Measurements from ENCODE around the gene PBX4.

GRCh38 chr19:19527674-19528625 lies 90.5 kb downstream of the PBX4 start:
- no peak for TF ChIP-seq EZH2 (IDR thresholded peaks at IDR 0.05; ENCODE audit: insufficient read depth, poor library complexity, severe bottlenecking)
- TF ChIP-seq EZH2phosphoT487 (IDR thresholded peaks at IDR 0.05; ENCODE audit: insufficient read depth, low read depth), result no peak
